NOMO-1 treated with DMSO at 0.1 percent for 48 hours (cell line): ENCODE results near the gene HOXC9.

Experiments
- DNase-seq: peaks from one replicate; lab custom pipeline; 2025; ENCODE audit not compliant: unreplicated experiment; lab: John Stamatoyannopoulos, UW

Gene HOXC9

GRCh38 chr12:53963005-53963404 is 37.0 kb upstream of the HOXC9 start:
- DNase-seq = no peak

DNA sequence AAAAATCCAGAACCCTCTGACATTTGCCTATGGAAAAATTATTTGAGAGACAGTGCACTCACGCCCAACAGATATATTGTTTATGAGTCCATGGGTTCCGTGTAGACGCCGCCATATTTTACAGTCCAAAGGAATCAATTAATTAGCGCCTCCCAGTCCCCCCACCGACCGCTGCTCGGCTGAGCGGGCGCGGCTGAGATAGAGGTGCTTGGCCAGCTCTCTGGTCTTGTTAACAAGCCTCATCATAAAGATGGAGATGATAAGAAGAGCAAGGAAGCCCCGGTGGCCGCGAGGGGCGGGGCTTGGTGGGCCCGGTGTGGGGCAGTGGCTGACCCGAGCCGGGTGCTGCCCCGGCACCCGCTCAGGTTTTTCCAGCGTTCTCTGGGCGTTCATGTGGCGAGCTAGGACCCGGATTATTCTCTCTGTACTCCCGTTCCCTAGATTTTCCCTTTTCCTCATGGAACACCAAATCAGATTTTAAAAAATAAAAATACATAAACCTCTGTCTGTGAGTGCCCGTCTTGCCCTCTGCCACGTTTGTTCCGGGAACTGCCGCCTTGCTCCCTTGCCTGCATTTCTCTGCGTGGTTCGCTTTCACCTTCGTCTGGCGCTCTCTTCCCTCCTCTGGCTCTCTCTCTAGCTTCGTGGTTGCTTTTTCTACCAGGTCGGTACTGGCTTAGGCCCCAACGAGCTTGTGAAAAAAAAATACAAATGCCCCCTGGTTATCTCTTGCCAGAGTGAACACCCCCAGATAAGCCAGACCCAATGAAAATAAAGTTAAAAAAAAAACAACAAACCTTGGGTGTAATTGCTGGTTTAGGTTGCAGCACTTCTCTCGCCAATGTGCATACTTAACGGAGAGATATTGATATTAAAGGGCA is 36.3 kb upstream of the HOXC9 start:
- DNase-seq = no peak

GRCh38 chr12:53964315-53964713 is 35.6 kb upstream of the HOXC9 start:
- DNase-seq = no peak

DNA sequence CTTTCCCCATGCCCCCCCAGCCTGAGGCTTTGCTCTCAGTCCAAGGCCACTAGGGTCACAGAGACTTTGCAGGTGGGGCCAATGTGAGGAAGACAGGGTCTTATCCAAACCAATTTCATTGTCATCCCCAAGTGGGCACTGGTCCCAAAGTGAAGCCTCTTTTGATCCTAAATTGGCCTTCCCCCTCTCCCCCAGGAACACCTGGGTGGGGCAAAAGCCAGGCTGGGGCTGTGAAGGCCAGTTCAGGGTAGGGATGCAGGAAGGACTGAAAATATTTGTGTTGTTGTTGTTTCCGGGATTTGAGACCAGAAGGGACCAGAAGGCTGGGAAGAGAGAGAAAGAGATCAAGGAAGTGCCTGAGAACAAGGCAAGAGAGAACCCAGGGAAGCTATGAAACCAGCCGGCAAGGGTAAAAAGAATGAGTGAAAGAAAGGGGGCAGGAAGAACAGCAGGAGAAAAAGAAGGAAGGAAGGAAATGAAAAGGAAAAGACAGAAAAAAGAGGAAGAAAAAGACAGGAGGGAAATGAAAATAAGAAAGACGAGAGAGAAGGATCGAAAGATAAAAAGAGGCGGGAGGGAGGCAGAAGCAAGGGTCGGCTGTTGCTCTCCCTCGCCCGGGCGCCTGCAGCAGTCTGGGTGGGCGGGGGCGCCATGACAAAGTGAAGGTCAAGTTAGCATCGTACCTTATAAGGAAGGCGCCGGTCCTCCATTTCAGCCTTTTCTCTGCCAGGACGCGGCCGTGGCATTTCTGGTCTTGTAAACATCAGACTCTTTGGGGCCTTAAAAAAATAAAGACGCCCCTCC is 34.5 kb upstream of the HOXC9 start:
- no peak for DNase-seq

DNA sequence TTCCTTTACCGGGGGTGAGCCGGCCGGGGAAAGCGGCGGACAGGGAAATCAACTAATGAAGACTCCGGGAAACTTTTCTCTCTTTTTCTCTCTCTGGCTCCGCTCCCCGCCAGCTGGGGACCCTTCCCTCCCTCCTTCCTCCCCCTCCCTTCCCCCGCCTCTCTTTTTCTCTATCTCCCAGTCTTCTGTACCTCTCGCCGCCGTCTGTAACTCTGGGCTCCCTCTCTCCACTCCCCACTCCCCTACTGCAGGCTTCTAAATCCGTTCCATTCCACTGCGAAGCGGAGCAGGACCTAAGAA is 33.9 kb upstream of the HOXC9 start:
- no peak for DNase-seq

DNA sequence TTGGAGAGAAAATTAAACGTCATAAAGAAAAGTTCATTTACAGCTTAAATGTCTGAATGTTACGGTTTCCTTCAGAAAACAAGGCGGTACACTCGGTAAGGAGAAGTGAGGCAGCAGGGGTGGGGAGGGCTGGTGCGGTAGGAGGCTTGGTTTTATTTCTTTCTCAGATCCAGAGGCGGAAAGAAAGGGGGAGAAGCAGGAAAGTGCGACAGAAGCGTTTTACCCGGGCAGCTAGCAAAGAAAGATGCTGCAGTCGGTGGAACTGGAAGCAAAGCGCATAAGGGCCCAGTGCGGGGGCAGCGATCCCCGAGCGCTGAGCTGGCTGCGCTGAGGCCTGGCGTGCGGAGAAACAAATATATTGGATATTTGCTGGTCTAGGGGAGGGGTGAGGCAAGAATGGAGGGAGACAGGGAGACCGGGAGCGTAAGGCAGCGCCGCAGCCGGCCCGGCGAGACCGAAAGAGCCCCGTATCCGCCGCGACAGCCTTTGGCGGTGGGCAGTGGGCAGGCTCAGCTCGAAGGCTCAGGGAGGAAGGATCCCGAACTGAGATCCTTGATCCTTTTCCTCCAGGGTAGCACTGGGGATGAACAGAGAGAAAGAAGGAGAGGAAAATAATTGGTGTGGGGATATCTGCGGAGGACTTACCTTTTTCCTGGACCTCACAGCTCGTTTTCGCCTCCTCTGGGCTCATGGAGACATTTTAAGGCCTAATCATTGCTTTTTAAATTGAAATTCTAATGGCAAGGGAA is 33.4 kb upstream of the HOXC9 start:
- no peak for DNase-seq

- DNase-seq = no peak
These were observed 32.5 kb upstream of the HOXC9 start for GRCh38 chr12:53967421-53967925.

DNA sequence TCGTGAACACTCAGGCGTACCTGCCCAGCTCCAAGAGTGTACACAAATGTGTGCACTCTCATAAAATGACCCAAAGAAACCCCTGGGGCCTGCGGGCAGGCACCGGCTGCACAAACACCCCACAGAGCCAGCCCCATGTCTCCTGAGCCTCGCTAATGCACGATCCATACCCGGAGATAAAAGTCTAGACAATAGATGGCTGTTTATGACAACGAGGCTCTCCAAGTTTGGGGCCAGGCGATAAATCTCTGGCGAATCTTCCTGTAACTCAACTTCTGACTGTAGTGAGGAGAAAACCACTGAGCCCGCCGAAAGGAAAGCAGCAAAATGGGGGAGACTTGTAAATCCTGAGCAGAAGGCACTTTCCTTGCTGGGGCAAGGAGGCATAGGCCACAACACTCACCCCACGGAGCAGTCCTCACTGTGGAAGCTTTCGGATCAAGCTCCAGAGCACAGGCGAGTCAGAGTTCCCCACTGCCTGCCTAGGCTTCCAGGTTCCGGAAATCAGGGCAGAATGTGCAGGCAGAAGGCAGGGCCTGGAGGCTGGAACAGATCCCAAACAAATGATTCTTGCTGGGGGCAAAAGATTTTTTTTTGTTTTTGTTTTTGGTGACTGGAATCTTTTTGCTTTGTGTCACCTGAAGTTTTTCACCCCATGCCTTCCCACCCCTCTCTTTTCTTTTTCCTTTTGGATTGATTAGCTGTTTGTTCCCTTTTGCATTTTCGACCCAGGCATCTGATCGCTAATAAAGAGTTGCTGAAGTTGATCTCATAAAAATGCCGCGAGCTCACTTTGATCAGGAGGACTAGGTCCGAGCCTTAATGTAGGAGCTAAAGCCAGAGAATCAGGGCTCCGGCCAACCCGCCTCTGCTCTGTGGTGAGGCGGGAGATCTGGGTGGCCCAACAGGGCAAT is 31.5 kb upstream of the HOXC9 start:
- DNase-seq = no peak

DNA sequence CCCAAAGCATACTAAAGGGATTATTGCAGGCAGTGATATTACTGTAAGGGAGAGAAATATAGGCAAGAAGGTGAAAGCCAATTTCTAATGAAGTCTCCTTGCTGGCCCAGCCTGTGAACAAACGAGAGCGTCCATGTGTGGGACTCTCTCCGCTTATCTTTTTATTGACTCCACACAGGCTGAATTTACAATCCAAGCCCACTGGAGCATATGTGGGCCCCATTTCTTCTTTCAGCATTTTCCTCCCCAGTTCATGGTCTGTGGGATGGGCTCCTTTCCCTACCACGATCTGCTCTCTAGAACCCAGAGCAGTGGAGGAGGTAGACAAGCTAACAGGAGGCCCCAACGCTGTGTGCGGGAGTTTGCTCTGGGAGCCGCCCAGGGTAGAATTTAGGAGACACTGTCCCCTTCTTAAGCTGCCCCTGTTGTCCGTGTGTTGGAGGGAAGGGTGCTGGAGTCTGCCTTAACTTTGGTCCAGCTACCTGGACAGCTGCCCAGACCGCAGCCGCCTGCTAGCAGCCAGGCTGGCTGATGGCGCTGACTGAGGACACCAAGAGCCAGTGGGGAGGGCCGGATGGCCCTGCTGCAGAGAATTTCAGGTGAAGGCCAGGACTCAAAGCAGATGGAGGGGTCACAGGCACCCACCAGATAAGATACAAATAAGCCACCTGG is 30.2 kb upstream of the HOXC9 start:
- no peak for DNase-seq

- DNase-seq = no peak
These were observed 29.5 kb upstream of the HOXC9 start for GRCh38 chr12:53970451-53970850.

GRCh38 chr12:53971129-53971528 is 28.8 kb upstream of the HOXC9 start:
- no peak for DNase-seq

DNA sequence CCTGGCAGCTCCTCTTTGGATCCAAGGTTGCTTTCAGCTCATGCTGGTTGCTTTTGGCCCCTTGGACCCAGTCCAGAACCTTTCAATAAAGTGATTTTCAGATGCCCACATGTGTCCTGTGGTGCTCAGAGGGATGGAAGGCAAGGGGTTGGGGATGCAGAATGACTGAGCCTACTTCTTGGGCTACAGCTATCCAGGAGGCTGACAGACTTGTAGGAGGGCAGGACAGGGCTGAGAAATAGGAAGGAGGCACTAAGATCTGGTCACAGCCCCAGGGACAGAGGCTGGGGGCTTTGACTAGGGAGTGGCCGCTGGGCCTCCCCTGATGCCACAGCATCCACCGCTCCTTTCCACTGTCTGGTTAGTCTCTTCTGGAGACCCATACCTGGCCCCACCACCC is 28.3 kb upstream of the HOXC9 start:
- DNase-seq = no peak

DNA sequence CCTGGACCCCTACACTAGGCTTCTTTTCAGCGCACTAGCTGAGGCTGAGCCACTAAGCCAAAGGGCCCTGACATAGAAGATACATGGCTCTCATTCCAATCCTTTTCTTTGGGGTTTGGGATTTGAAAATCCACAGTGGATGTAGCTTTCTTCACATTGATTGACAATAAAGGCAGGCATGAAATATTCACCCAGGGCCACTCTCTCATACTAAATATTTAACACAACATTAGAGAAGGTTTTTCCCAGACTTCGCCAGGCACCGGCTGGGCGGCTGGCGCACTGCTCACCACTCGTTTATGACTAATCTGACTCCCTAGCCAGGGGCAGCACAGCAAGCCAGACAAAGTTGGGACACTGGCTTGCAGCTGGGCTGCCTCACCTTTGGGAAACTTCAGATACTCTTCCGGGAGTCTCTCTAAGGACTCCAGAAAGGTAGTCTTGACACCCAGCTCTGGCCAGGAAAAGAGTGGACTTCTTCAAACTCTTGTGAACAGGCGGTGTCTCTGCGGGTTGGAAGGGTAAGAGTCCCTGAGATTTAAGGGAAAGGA is 27.7 kb upstream of the HOXC9 start:
- DNase-seq = no peak

DNA sequence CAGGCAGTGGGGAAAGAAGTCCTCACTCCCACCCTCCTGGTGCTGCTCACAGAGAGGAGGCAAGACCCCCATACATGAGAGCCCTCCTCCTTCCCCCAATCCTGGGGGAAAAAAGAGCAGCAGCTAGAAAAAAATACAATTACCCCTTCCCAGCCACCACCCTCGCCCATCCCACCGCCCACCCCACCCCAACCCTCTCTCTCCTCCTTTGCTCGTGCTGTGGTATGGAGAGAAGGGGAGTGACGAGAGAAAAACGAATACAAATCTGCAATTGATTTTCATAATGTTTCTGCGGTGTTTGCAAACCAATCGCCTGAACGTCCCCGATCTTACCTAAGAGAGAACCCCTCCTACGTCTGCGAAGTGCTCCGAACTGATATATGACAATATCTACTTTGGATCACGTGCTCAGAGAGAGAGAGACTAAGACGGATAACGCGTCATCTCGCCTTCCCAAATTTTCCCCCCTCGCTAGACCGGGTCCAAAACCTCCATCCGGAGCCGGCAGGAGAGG is 27.2 kb upstream of the HOXC9 start, which contains the start of gene HOXC11:
HOXC11 (plus strand) TSS at position 405 of the 514 bp plus-strand sequence. CDS start 116 bp downstream, outside the sequence.
- no peak for DNase-seq

- DNase-seq = no peak
These were observed 26.5 kb upstream of the HOXC9 start for GRCh38 chr12:53973236-53974042.

GRCh38 chr12:53974084-53975063 is 25.6 kb upstream of the HOXC9 start, which contains the start of gene HOTAIR:
Gene HOTAIR, minus strand, starts transcription at chr12:53974954.
- DNase-seq = no peak

- DNase-seq = no peak
These were observed 24.9 kb upstream of the HOXC9 start for GRCh38 chr12:53975064-53975471.
